Measurements from ENCODE around the gene TK1. TPM values are rescaled to one million over a fixed set of nuclear protein-coding genes. Genes with fewer than 3 reads are reported as not detected.

TK1 gene
- total RNA-seq, 2 donors from 2014 or later, result 149 to 181 TPM

DNA sequence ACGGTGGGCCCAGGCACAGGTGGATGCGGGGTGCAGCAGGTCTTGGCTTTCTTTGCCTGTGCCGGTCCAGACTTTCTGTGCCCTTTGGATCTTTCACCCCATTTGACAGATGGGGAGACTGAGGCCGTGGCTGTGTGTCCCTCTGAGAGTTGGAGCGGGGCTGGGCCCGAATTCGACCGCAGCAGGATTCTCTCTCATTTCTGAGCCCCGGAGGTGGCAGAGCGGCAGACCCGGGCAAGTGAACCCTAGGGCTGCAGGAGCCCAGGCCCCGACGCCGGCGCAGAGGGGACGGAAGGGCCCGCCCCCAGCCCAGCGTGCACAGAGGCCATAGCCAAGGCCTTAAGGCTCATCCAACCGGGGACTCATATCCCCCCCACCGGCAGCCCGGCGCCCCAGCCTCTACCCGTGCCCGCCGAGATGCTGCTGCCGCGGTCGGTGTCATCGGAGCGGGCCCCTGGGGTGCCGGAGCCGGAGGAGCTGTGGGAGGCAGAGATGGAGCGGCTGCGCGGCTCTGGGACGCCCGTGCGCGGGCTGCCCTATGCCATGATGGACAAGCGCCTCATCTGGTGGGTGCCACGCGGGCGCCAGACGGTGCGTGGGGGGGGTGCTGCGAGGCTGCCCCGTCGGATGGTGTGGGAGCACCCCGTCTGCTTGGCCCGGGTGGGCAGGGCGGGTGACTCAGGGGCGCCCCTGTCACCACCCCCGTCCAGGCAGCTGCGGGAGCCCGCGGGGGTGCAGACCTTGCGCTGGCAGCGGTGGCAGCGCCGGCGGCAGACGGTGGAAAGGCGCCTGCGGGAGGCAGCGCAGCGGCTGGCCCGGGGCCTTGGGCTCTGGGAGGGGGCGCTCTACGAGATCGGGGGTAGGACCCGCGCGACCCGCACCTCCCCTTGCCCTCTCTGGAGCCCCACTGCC is 55.4 kb downstream of the TK1 start:
- Mint-ChIP-seq H3K27ac (peak overlapping the region; percentile 74), H3K4me3 (peak overlapping the region; percentile 99), H3K27me3 (no peaks in the 10 kb centered on the region), H3K36me3 (ENCODE audit: low read depth) (peaks cover 81% of the 10 kb centered on the region), H3K9me3 (no peaks in the 10 kb centered on the region), H3K4me1 (peaks cover 29% of the 10 kb centered on the region)
- peak; percentile 7 for ATAC-seq (replicated peaks)

DNA sequence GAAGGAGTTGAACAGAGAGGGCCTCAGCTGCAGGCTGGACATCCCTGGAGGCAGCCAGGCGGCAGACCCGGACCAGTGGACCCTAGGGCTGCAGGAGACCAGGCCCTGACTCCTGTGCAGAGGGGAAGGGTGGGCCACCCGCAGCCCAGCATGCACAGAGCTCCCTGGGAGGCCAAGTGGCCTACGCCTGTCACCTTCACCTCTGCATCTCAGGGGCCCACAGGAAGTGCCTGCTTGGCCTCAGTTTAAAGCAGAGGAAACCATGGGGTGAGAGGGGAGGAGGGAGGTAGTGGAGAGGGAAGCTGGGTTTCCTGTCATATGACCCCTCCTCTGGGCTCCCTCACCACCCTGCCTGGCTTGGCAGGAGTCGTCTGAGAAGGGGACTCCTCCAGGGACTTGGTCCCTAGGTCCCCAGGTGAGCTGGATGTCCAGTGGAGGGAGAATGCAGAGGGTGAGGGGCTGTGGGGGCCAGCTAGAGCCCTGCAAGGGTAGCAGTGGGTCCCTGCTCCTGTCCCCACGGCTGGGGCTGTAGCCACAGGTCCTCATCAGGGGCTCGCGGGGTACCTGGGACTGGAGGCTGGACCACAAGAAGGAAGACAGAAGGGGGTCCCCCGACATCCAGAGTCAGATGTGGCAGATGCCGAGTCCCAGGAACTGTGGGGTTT is 56.3 kb downstream of the TK1 start, which contains the start of gene TMC8:
Gene TMC8 (plus strand): TSS at position 335 of the 665 bp plus-strand sequence. CDS start 818 bp downstream, outside the sequence.
- Mint-ChIP-seq H3K27me3 (no peaks in the 10 kb centered on the region), H3K4me3 (peak within 1 kb of the TSS; percentile 99), H3K9me3 (no peaks in the 10 kb centered on the region), H3K36me3 (ENCODE audit: low read depth) (peaks cover 81% of the 10 kb centered on the region), H3K4me1 (peaks cover 22% of the 10 kb centered on the region), H3K27ac (peak within 1 kb of the TSS; percentile 74)
- peak; percentile 46 for ATAC-seq (replicated peaks)

DNA sequence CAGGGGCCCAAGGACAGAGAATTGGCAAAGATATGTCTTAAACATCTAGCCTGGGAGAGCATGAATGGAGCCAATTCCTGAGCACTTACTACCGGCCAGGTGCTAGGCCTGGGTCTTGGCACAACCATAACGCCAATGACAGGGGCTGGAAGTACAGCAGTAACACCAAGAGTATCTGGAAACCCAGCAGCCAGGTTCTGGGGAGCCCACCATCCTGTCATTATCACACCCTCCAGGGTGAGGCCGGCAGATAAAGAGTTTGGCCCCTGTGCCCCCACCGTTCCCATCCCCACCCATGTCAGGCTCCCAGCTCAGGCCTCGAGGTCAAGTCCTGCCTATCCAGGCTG is 56.8 kb downstream of the TK1 start:
- peak overlapping the region; percentile 99 for H3K4me3 Mint-ChIP-seq
- no peak for ATAC-seq (replicated peaks)
- H3K9me3 Mint-ChIP-seq, result no peaks in the 10 kb centered on the region
- H3K27ac Mint-ChIP-seq, result peak overlapping the region; percentile 74
- H3K36me3 Mint-ChIP-seq (ENCODE audit: low read depth), result peaks cover 79% of the 10 kb centered on the region
- no peaks in the 10 kb centered on the region for H3K27me3 Mint-ChIP-seq
- H3K4me1 Mint-ChIP-seq, result peaks cover 20% of the 10 kb centered on the region

DNA sequence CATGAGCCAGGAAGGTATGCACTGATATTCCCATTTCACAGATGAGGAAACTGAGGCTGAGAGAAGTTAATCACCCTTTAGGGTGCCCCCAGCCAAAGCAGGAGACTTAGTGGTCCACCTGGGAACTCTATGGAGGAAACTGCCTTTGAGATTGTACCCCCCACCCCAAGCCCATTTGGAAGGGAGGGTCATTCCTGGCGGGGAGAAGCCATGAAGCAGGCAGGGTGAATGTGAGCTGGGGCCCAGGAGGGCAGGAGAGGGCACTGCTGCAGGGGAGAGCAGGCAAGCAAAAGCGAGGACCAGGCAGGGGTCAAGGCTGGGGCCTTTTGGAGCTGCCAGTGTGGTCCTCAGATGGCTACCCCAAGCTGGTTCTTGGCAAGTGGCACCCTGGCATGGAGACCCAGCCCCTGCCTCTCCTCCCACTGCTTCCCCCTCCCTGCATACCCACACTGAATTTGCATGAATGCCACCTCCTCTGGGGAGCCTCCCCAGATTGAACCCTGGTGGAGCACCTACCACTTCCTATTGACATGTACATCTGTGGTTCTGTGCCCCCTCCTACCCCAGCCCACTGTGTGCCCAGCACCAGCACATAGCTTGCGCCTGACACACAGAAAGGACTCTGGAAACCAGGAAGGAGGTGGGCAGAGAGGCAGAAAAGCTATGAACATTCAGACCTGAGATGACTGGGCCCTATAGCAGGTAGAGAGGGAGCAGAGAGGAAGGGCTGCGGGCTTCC is 57.3 kb downstream of the TK1 start:
- peak overlapping the region; percentile 74 for H3K27ac Mint-ChIP-seq
- H3K9me3 Mint-ChIP-seq, result no peaks in the 10 kb centered on the region
- peak overlapping the region; percentile 99 for H3K4me3 Mint-ChIP-seq
- ATAC-seq (replicated peaks), result peak; percentile 27
- H3K36me3 Mint-ChIP-seq (ENCODE audit: low read depth), result peaks cover 79% of the 10 kb centered on the region
- H3K27me3 Mint-ChIP-seq, result no peaks in the 10 kb centered on the region
- peaks cover 18% of the 10 kb centered on the region for H3K4me1 Mint-ChIP-seq

DNA sequence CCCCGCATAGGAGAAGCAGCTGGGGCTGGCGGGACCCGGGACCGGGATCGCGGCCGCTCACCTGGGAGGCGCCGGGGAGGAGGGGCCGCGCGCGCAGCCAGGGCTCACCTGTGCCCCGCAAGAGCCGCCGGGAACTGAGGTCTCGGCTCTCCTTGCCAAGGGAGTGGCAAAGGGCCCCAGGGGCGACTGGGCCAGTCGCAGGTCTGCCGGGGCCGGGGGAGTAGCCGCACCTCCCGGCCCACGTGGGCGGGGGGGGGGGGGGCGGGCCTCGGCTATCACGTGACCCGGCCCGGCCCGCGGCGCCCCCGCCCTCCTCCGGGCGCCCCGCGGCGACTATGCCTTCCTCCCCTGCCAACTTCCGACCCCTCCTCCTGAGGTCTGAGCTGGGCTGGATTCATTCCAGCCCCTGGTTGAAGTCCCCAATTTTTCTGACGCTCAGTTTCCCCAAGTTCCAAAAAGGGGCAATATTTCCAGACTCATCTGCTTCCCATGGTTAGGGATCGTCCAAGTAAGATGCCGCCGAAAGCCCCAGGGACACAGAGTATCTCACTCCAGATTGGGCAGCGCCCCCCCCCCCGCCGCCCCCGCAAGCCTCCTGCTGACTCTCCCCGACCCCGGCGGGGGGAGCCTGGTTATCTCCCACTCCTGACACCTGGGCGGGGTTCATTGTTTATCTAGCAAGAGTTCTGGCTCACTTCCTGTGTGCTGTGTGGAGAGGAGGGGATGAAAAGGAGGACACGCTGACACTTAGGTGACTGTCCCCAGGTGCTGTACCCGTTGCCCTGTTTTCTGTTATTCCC is 58.1 kb downstream of the TK1 start, which contains the start of gene TMC6:
Gene TMC6 (minus strand): TSS at position 205 of the 800 bp plus-strand sequence. CDS start 1,923 bp downstream, outside the sequence.
- Mint-ChIP-seq H3K4me1 (peaks cover 14% of the 10 kb centered on the region), H3K9me3 (no peaks in the 10 kb centered on the region), H3K27me3 (no peaks in the 10 kb centered on the region), H3K36me3 (ENCODE audit: low read depth) (peaks cover 79% of the 10 kb centered on the region), H3K4me3 (peak within 1 kb of the TSS; percentile 99), H3K27ac (peak within 1 kb of the TSS; percentile 81)
- ATAC-seq (replicated peaks), result peak; percentile 55

DNA sequence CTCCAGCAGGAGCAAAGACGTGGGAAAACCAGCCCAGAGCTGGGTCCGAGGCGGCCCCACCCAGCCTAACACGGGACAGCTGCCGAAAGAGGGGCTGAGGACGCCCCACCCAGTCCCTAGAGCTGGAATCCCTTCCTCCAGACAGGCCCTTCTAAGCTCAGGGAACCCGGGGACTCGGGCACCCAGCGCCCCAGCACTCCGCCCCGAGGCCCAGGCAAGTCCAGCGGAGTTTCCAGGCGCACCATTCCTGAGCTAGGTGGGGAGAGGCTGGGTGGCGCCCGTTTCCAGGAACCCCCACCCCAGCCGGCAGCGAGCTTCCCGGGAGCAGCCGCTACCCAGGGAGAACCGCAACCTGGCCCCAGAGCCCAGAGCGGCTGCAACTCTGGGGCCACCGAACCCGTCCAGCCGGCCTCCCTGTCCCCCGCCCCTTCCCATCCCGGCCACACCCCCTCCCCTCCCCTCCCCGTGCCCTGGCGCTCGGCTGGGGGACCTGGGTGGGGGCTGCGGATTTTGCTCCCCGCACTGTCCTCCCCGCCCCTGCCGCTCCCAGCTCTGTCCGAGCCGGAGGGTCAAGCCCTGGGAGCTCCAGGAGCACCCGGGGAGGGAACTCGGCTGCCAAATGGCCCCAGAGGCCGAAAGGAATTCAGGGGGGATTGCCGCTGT is 58.8 kb downstream of the TK1 start:
- no peak for ATAC-seq (replicated peaks)
- H3K9me3 Mint-ChIP-seq, result no peaks in the 10 kb centered on the region
- peaks cover 79% of the 10 kb centered on the region for H3K36me3 Mint-ChIP-seq (ENCODE audit: low read depth)
- peak overlapping the region; percentile 81 for H3K27ac Mint-ChIP-seq
- no peaks in the 10 kb centered on the region for H3K27me3 Mint-ChIP-seq
- peak overlapping the region; percentile 88 for H3K4me3 Mint-ChIP-seq
- peaks cover 18% of the 10 kb centered on the region for H3K4me1 Mint-ChIP-seq

DNA sequence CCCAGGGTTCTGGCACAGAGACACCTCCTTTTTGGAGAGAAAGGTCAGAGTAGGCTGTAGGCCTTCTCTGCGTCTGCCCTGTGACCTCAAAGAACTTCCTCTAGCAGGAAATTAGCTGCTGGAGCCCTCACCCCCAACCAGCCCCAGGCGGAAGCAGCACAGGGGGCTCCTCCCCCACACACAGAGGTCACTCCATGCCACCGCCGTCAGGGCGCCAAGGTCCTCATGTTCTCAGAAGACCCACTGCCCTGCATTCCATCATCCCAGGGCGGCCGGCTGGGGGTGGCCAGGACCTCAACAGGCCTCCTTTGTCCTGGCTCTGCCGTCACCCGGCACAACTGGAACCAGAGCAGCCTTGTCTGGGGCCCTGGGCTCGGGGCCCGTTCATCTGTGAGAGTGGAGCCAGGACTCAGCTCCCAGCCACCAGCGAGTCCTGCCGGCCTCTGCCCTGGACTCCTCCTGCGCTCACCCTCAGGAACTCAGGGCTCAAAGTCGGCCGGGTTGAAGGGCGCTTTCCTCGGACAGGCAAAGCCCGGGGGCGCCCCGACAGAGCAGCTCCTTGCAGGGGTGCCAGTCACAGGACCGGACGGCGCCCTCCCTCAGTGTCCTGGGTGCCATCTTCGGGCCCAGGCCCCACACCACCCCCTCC is 59.5 kb downstream of the TK1 start:
- peak overlapping the region; percentile 88 for H3K4me3 Mint-ChIP-seq
- ATAC-seq (replicated peaks), result peak; percentile 25
- H3K36me3 Mint-ChIP-seq (ENCODE audit: low read depth), result peaks cover 79% of the 10 kb centered on the region
- no peaks in the 10 kb centered on the region for H3K9me3 Mint-ChIP-seq
- H3K27ac Mint-ChIP-seq, result peak overlapping the region; percentile 81
- H3K27me3 Mint-ChIP-seq, result no peaks in the 10 kb centered on the region
- peaks cover 22% of the 10 kb centered on the region for H3K4me1 Mint-ChIP-seq

DNA sequence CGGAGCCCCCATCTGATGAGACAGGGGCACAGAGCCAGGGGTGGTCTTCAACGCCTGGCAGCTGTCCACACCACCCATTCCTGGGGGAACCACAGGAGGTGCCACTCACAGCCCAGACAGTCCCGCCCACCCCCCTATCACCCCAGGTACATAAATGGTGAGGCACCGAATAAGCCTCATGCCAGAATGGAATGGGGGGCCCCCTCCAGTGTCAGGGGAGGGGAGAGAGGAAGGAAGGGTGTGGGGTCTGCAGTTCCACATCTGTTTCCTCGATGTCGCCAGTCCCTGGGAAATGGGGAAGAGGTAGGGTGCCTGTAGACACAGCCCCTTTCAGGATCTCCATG is 60.0 kb downstream of the TK1 start:
- peak overlapping the region; percentile 81 for H3K27ac Mint-ChIP-seq
- peaks cover 24% of the 10 kb centered on the region for H3K4me1 Mint-ChIP-seq
- no peaks in the 10 kb centered on the region for H3K27me3 Mint-ChIP-seq
- H3K9me3 Mint-ChIP-seq, result no peaks in the 10 kb centered on the region
- H3K4me3 Mint-ChIP-seq, result peak overlapping the region; percentile 88
- H3K36me3 Mint-ChIP-seq (ENCODE audit: low read depth), result peaks cover 82% of the 10 kb centered on the region
- no peak for ATAC-seq (replicated peaks)

DNA sequence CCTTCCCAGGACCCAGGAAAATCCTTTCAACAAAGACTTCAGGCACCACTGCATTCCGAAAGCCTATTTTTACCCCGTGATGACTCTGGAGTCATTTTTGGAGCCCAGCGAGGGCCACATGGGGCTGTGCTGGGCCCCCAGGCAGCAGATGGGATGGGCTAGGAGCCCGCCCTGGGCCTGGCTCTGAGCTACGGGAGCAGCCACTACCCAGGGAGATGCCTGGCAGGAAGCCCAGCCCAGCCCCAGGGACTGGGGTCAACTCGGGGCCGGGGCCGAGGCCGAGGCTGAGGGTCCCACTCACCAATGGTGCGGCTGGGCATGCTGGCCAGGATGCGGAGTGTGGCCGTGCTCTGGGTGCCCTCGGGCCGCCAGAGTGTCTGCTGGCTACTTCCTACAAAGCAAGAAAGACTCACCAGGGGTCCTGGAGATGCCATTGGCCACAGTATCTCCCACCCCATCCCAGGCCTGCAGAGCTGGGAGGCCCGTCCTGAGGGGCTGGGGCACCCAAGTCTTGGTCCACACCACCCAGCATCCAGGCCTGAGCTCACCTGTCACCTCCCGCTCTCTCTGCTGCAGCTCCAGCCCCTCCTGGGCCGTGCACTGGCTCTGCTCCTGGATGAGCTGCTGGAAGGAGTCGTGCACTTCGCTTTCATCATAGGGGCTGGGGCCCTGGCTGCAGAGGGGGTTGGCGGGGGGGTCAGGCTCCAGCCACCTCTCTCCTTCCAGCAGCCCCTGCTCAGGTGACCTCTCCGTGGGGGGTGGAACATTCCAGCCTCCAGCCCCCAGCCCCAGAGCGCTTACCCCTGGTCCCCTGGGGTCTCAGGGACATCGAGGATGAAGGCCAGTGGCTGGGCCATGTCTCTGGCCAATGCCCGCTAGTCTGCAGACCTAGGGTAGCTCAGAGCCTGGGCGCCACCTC is 60.6 kb downstream of the TK1 start:
- Mint-ChIP-seq H3K36me3 (ENCODE audit: low read depth) (peaks cover 84% of the 10 kb centered on the region), H3K27me3 (no peaks in the 10 kb centered on the region)
- no peak for ATAC-seq (replicated peaks)

DNA sequence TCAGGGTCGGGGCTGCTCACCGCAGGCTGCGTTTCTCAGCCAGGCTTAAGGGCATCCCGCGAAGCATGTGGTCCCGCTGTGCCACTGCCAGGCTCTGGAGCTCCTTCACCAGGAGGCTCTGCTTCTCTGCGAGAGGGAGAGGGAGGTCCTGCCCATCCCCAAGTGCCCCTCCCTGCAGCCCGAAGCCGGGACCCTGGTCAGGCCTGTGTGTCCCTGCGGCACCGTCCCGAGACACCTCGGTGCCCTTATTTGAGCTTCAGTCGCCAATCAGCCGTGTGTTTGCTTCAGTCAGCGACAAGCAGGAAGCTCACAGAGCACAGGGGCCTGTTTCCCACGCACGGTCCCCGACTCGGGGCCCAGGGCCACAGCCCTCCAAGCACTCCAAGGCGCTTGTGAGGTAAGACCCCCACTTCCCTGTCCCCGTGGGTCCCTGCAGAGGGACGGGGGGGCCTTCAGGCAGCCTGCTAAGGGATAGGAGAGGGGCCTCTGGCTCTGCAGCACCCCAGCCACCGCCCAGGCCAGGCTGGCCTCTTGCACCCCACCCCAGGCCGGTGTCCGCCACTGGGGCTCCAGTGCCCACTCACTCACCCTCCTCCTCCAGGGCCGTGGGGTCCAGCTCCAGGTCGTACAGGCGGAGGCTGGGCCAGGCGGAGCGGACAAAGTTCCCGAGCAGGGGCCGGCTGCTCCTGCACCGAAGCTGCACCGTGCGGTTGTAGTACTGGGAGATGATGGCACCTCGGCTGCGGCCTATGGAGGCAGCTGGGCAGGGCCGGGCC is 61.5 kb downstream of the TK1 start:
- Mint-ChIP-seq H3K27ac (no peak overlapping the region), H3K36me3 (ENCODE audit: low read depth) (peaks cover 84% of the 10 kb centered on the region), H3K4me1 (peaks cover 33% of the 10 kb centered on the region), H3K9me3 (no peaks in the 10 kb centered on the region), H3K27me3 (no peaks in the 10 kb centered on the region), H3K4me3 (peak overlapping the region; percentile 88)
- no peak for ATAC-seq (replicated peaks)

More for the DNA sequence above, 60.6 kb downstream of the TK1 start:
- H3K27ac Mint-ChIP-seq, result peak overlapping the region; percentile 50
- peaks cover 30% of the 10 kb centered on the region for H3K4me1 Mint-ChIP-seq
- H3K9me3 Mint-ChIP-seq, result no peaks in the 10 kb centered on the region
- peak overlapping the region; percentile 88 for H3K4me3 Mint-ChIP-seq

DNA sequence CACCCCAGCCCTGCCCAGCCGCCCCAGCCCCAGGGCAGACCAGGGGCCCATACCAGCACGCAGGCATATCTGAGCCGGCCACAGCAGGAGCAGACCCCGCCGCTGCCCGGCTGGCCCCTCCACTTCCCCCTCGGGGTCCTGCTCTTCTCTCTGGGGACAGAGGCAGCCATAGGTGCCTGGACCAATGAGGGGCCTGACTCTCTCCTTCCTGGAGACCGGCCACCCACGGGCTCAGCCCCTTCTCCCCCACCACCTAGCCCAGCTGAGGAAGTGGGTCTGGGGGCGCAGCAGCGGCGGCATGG is 62.1 kb downstream of the TK1 start:
- no peaks in the 10 kb centered on the region for H3K27me3 Mint-ChIP-seq
- H3K36me3 Mint-ChIP-seq (ENCODE audit: low read depth), result peaks cover 87% of the 10 kb centered on the region
- ATAC-seq (replicated peaks), result no peak
- H3K9me3 Mint-ChIP-seq, result no peaks in the 10 kb centered on the region
- no peak overlapping the region for H3K27ac Mint-ChIP-seq
- peak overlapping the region; percentile 88 for H3K4me3 Mint-ChIP-seq
- peaks cover 33% of the 10 kb centered on the region for H3K4me1 Mint-ChIP-seq
